ENCODE data around the gene SHISAL2A.

Gene SHISAL2A

GRCh38 chr1:52662645-52663313 lies 29.8 kb downstream of the SHISAL2A start:
- no peak for DNase-seq

GRCh38 chr1:52663716-52664115 lies 30.7 kb downstream of the SHISAL2A start:
- DNase-seq = no peak

- no peak for DNase-seq
Observed at GRCh38 chr1:52665006-52665941, 32.3 kb downstream of the SHISAL2A start.

- no peak for DNase-seq
Observed at GRCh38 chr1:52667290-52667689, 34.3 kb downstream of the SHISAL2A start.

GRCh38 chr1:52667984-52668383 lies 35.0 kb downstream of the SHISAL2A start:
- DNase-seq = no peak

- no peak for DNase-seq
Observed at GRCh38 chr1:52668711-52669110, 35.7 kb downstream of the SHISAL2A start.

- DNase-seq = no peak
Observed at GRCh38 chr1:52669696-52670095, 36.7 kb downstream of the SHISAL2A start.

- DNase-seq = no peak
Observed at GRCh38 chr1:52670604-52671003, 37.6 kb downstream of the SHISAL2A start.

- DNase-seq = no peak
Observed at GRCh38 chr1:52672946-52673345, 40.0 kb downstream of the SHISAL2A start.

GRCh38 chr1:52673513-52673912 lies 40.5 kb downstream of the SHISAL2A start:
- DNase-seq = no peak

- no peak for DNase-seq
Observed at GRCh38 chr1:52674497-52675384, 41.8 kb downstream of the SHISAL2A start.

GRCh38 chr1:52676249-52676903 lies 43.4 kb downstream of the SHISAL2A start:
- no peak for DNase-seq

GRCh38 chr1:52677076-52677806 lies 44.3 kb downstream of the SHISAL2A start:
- DNase-seq = no peak

GRCh38 chr1:52679048-52679447 lies 46.1 kb downstream of the SHISAL2A start:
- DNase-seq = no peak

GRCh38 chr1:52679498-52679897 lies 46.5 kb downstream of the SHISAL2A start:
- DNase-seq = no peak

- DNase-seq = no peak
Observed at GRCh38 chr1:52680353-52680752, 47.4 kb downstream of the SHISAL2A start.

GRCh38 chr1:52681136-52681535 lies 48.2 kb downstream of the SHISAL2A start:
- no peak for DNase-seq

- DNase-seq = no peak
Observed at GRCh38 chr1:52683367-52683940, 50.5 kb downstream of the SHISAL2A start.

GRCh38 chr1:52684545-52684944 lies 51.6 kb downstream of the SHISAL2A start:
- no peak for DNase-seq

GRCh38 chr1:52686261-52686751 lies 53.3 kb downstream of the SHISAL2A start:
- DNase-seq = peak; percentile 73

GRCh38 chr1:52686830-52687229 lies 53.9 kb downstream of the SHISAL2A start:
- no peak for DNase-seq
